ENCODE results near the gene NTMT1.

DNA sequence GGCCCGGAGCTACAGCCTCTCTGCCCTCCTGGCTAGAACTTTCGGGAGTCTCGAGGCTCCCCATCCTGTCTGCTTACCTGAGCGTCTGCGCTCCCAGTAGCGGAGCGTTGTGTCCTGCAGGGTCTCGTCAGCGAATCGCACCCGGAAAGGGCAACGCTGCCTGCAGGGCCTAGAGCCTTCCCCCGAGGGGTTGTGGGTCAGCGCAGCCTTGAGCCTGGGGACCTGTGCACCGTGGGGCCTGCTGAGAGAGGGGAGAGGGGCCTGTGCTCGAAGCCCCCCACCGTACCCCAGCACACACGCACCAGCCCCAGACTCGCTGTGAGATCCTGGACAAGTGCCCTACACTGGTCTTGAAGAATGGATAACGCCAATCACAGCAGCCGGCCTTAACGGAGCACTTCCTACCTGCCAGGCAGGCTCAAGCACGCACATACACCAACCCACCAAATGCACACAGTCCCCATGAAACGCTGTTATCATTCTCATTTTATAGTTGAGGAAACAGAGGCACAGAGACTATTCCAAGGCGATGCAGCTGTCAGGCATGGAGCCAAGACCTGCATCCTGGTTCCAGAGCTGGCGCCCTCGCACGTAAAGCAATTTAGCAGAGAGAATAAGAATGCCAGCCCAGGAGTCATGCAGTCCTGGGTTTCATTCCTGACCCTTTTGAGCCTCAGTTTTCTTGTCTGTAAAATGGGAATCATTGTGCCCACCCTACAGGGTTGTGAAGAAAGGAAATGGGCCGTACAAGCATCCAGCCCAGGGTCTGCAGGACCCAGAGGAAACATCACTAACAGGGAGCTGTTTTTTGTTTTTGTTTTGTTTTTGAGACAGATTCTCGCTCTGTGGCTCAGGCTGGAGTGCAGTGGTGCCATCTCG lies 10.3 kb upstream of the NTMT1 start:
- TF ChIP-seq CTCF (IDR thresholded peaks at IDR 0.05; ENCODE audit: insufficient read depth, low read depth, low read length) = no peak
- no peak for TF ChIP-seq EZH2 (IDR thresholded peaks at IDR 0.05; ENCODE audit: insufficient read depth, low read length)
